Hepatocyte (in vitro differentiated cells): ENCODE data around the gene MCM5.

Experiments used
- CTCF ChIP-seq: fragments of 200-600 bp; sonication (generic); IDR thresholded peaks from 2 replicates; pipeline ENCODE4 v1.5.1; 2016; ENCODE audit warnings: antibody characterized with exemption, mild to moderate bottlenecking; ENCODE audit not compliant: poor library complexity
- EZH2 ChIP-seq: fragments of 200-600 bp; sonication (generic); IDR thresholded peaks from 2 replicates; pipeline ENCODE4 v1.6.1; 2016; ENCODE audit warnings: antibody characterized with exemption, mild to moderate bottlenecking, borderline replicate concordance
- EZH2phosphoT487 ChIP-seq: fragments of 200-600 bp; sonication (generic); IDR thresholded peaks from one replicate; pipeline ENCODE4 v1.6.1; 2018; ENCODE audit warnings: antibody characterized with exemption, mild to moderate bottlenecking, low read depth, moderate library complexity; ENCODE audit not compliant: unreplicated experiment, severe bottlenecking

DNA sequence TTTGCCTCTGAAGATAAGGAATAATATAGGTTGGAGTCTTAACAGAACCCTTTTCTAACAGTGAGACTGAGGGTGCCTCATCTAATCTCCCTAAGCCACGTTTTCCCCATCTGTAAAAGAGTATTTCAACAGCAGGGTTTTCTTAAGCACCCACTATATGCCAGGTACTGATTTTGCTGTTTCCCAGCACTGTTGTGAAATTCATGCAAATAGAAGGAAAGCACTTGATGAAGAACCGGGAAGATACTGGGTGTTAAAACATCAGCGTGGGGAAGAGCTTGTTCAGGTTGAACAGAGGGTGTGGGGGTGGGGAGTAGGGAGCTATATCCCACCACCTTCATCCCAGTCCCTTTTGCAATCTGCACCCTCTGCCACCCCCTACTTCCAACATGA, 16.3 kb upstream of the MCM5 start:
- TF ChIP-seq CTCF (no peak), EZH2 (no peak), EZH2phosphoT487 (no peak)
